GM12875 (cell line): ENCODE data around the gene DNMT3A.

ENCODE experiments used
- H3K4me3 ChIP-seq: one replicate; pipeline ENCODE4 v1.5.1; 2011; ENCODE audit warnings: low read depth, low read length, control low read depth
- CTCF ChIP-seq: IDR thresholded peaks from 2 replicates; pipeline ENCODE4 v1.5.1; 2011; ENCODE audit warnings: low read depth, mild to moderate bottlenecking, control low read depth, inconsistent platforms, low read length, moderate library complexity, borderline replicate concordance; ENCODE audit not compliant: insufficient read depth

The DNMT3A gene

GRCh38 chr2:25358836-25359235, 17.1 kb upstream of the DNMT3A start:
- TF ChIP-seq CTCF: no peak

GRCh38 chr2:25358249-25358815, 16.6 kb upstream of the DNMT3A start:
- no peak for TF ChIP-seq CTCF
- no peak overlapping the region for H3K4me3 ChIP-seq

More at GRCh38 chr2:25358836-25359235, 17.1 kb upstream of the DNMT3A start:
- no peak overlapping the region for H3K4me3 ChIP-seq

GRCh38 chr2:25356088-25356487, 14.4 kb upstream of the DNMT3A start:
- no peak overlapping the region for H3K4me3 ChIP-seq
- no peak for TF ChIP-seq CTCF

GRCh38 chr2:25355270-25355669, 13.5 kb upstream of the DNMT3A start:
- H3K4me3 ChIP-seq: no peak overlapping the region
- no peak for TF ChIP-seq CTCF

- no peak overlapping the region for H3K4me3 ChIP-seq
- TF ChIP-seq CTCF: no peak
Measured at GRCh38 chr2:25354116-25354515, 12.4 kb upstream of the DNMT3A start.

GRCh38 chr2:25349397-25349796, 7.7 kb upstream of the DNMT3A start:
- H3K4me3 ChIP-seq: no peak overlapping the region
- no peak for TF ChIP-seq CTCF

- no peak for TF ChIP-seq CTCF
Measured at GRCh38 chr2:25347846-25348245, 6.1 kb upstream of the DNMT3A start.

More at GRCh38 chr2:25347846-25348245, 6.1 kb upstream of the DNMT3A start:
- H3K4me3 ChIP-seq: no peak overlapping the region
